Measurements from ENCODE around the gene HACL1. TPM values are rescaled to one million over a fixed set of nuclear protein-coding genes. Genes with fewer than 3 reads are reported as not detected.
"Not testable (repeated sequence)": the region's sequence is repeated elsewhere in the genome, so short reads cannot be mapped to it uniquely, and the experiment has no call there.

HACL1 gene
- total and polyA plus RNA-seq, 8 donors = 6.5 to 18.8 (median 12.1) TPM

GRCh38 chr3:15611018-15611417, 9.6 kb upstream of the HACL1 start:
- peak in 2 of 4 donors; percentile 19 to 35 for ATAC-seq
- Histone ChIP-seq H3K27ac (peak overlapping the region in 1 of 4 donors; percentile 50), H3K4me1 (peaks cover 13 to 65% (median 53%) of the 10 kb centered on the region in 3 donors), H3K4me3 (no peak overlapping the region), H3K9me3 (no peaks in the 10 kb centered on the region), H3K27me3 (no peaks in the 10 kb centered on the region), H3K36me3 (no peaks in the 10 kb centered on the region)
- no peak for TF ChIP-seq CTCF (IDR thresholded peaks at IDR 0.05)
- peak in 1 of 6 donors; percentile 18 for DNase-seq
- FAIRE-seq = no peak
- intact Hi-C loops (cut with DNase I) = no loop called here
- WGBS, 2 donors = 41 to 44% methylated on average over 3 of the region's 3 CpGs

GRCh38 chr3:15610082-15610759, 8.9 kb upstream of the HACL1 start:
- Histone ChIP-seq H3K4me3 (no peak overlapping the region), H3K27me3 (no peaks in the 10 kb centered on the region), H3K27ac (peak overlapping the region in 1 of 4 donors; percentile 4), H3K4me1 (peaks cover 18 to 73% (median 60%) of the 10 kb centered on the region in 3 donors), H3K36me3 (no peaks in the 10 kb centered on the region), H3K9me3 (no peaks in the 10 kb centered on the region)
- intact Hi-C loops (cut with DNase I) = no loop called here
- peak in 1 of 4 donors; percentile 11 for ATAC-seq
- DNase-seq = peak in 2 of 6 donors; percentile 44 to 57
- no peak for TF ChIP-seq CTCF (IDR thresholded peaks at IDR 0.05)
- 71% methylated on average over 4 of the region's 4 CpGs for WGBS, 2 donors
- no peak for FAIRE-seq

- H3K4me1 ChIP-seq = peaks cover 10 to 58% (median 58%) of the 10 kb centered on the region in 3 donors
- DNase-seq = peak in 1 of 6 donors; percentile 23
- H3K9me3 ChIP-seq = no peaks in the 10 kb centered on the region
- peak overlapping the region; percentile 20 to 80 (median 56) for H3K27ac ChIP-seq
- H3K36me3 ChIP-seq = no peaks in the 10 kb centered on the region
- no peak for TF ChIP-seq CTCF (IDR thresholded peaks at IDR 0.05)
- intact Hi-C loops (cut with DNase I) = no loop called here
- no peak overlapping the region for H3K4me3 ChIP-seq
- H3K27me3 ChIP-seq = no peaks in the 10 kb centered on the region
- peak; percentile 27 to 49 (median 40) for ATAC-seq
- WGBS, 2 donors = 7 to 19% methylated on average over 2 of the region's 2 CpGs
- FAIRE-seq = no peak
Measured at GRCh38 chr3:15606434-15606891, 5.1 kb upstream of the HACL1 start.

- H3K4me3 ChIP-seq; intact Hi-C loops (cut with DNase I); ATAC-seq; DNase-seq; H3K27me3 ChIP-seq; FAIRE-seq; H3K9me3 ChIP-seq; H3K36me3 ChIP-seq: not testable (repeated sequence)
- peaks cover 11 to 54% (median 50%) of the 10 kb centered on the region in 3 donors for H3K4me1 ChIP-seq
- H3K27ac ChIP-seq = peak overlapping the region in 2 of 4 donors; percentile 20 to 25
- WGBS, 2 donors = 97 to 99% methylated on average over 1 of the region's 1 CpG
Measured at GRCh38 chr3:15604584-15604983, 3.2 kb upstream of the HACL1 start.

GRCh38 chr3:15602816-15603215, 1.4 kb upstream of the HACL1 start:
- WGBS, 2 donors = 96 to 97% methylated on average over 3 of the region's 3 CpGs
- Histone ChIP-seq H3K27ac (peak overlapping the region in 1 of 4 donors; percentile 94), H3K4me1 (peaks cover 11 to 44% (median 35%) of the 10 kb centered on the region in 3 donors), H3K4me3 (peak overlapping the region in 2 of 4 donors; percentile 62 to 80)
- H3K36me3 ChIP-seq; FAIRE-seq; H3K9me3 ChIP-seq; ATAC-seq; intact Hi-C loops (cut with DNase I); H3K27me3 ChIP-seq; DNase-seq: not testable (repeated sequence)

GRCh38 chr3:15602146-15602536, 772 bp upstream of the HACL1 start:
- 1 to 2% methylated on average over 9 of the region's 9 CpGs for WGBS, 2 donors
- Histone ChIP-seq H3K4me1 (peaks cover 11 to 37% (median 29%) of the 10 kb centered on the region in 3 donors), H3K27ac (peak overlapping the region; percentile 73 to 94 (median 88)), H3K36me3 (no peaks in the 10 kb centered on the region), H3K4me3 (peak overlapping the region; percentile 62 to 85 (median 74)), H3K27me3 (no peaks in the 10 kb centered on the region), H3K9me3 (no peaks in the 10 kb centered on the region)
- no peak for TF ChIP-seq CTCF (IDR thresholded peaks at IDR 0.05)
- no peak for FAIRE-seq
- ATAC-seq = peak in 3 of 4 donors; percentile 2 to 6 (median 4)
- intact Hi-C loops (cut with DNase I) = no loop called here
- no peak for DNase-seq
